B cell (primary cell): Measurements from ENCODE around the gene SENP3. TPM values are rescaled to one million over a fixed set of nuclear protein-coding genes. Genes with fewer than 3 reads are reported as not detected.

Experiments used
- ATAC-seq: fragments of 200-7000 bp; cut with Tn5 transposase; one replicate; pipeline ENCODE4 v1.10.0; 2021; ENCODE audit warnings: low read depth, mild to moderate bottlenecking, moderate number of reproducible peaks, moderate library complexity
- CTCF ChIA-PET: fragments of 350-600 bp; sonication (Branson Sonifier 250); formaldehyde crosslinking; loops from one replicate; lab custom pipeline; 2021; ENCODE audit warnings: antibody characterized with exemption, inconsistent platforms; lab: Charles Lee
- POLR2A ChIA-PET: fragments of 350-600 bp; sonication (Branson Sonifier 250); formaldehyde crosslinking; loops from one replicate; lab custom pipeline; 2021; ENCODE audit warnings: antibody characterized with exemption; lab: Charles Lee
- DNase-seq: peaks from one replicate; pipeline ENCODE4 v3.0.0; 2013
- H2AFZ ChIP-seq: 2 replicates; pipeline ENCODE4 v1.6.1; 2012; ENCODE audit warnings: mild to moderate bottlenecking, low read depth, low read length; ENCODE audit not compliant: insufficient read depth, poor library complexity, severe bottlenecking
- H3K27ac ChIP-seq, 2 donors: 1 replicate in 1 of 2; 2 replicates in 1 of 2; pipeline ENCODE4 v1.5.1; 2012 to 2013; ENCODE audit warnings: low read length in 2 of 2, mild to moderate bottlenecking in 2 of 2, moderate library complexity in 1 of 2
- H3K27me3 ChIP-seq, 4 experiments: fragments of 200-600 bp in 1 of 4; sonication (generic) in 1 of 4; replicated peaks in 1 of 4; 1 replicate in 2 of 4; 2 replicates in 2 of 4; pipeline versions ENCODE4 v1.6.1 to v1.7.0; 2013 to 2016; ENCODE audit warnings: low read length in 3 of 4, mild to moderate bottlenecking in 2 of 4, mixed read lengths in 1 of 4, moderate library complexity in 1 of 4; ENCODE audit not compliant: insufficient read depth in 4 of 4, control insufficient read depth in 3 of 4; ENCODE audit errors: control extremely low read depth in 1 of 4
- H3K36me3 ChIP-seq, 2 experiments: replicated peaks in 1 of 2; 1 replicate in 1 of 2; 2 replicates in 1 of 2; pipeline versions ENCODE4 v1.6.1 to v1.7.1; 2013; ENCODE audit warnings: low read length in 1 of 2; ENCODE audit not compliant: insufficient read depth in 2 of 2, control insufficient read depth in 1 of 2; ENCODE audit errors: control extremely low read depth in 1 of 2, extremely low read depth in 1 of 2
- H3K4me1 ChIP-seq, 2 donors: fragments of 200-600 bp in 1 of 2; sonication (generic) in 1 of 2; 1 replicate in 1 of 2; 2 replicates in 1 of 2; pipeline versions ENCODE4 v1.5.1 to v1.6.1; 2013 to 2017; ENCODE audit warnings: low read length in 2 of 2; ENCODE audit not compliant: control insufficient read depth in 2 of 2, insufficient read depth in 2 of 2
- H3K4me2 ChIP-seq: replicated peaks from 2 replicates; pipeline ENCODE3; 2012; ENCODE audit warnings: mild to moderate bottlenecking, low read depth, low read length; ENCODE audit not compliant: poor library complexity, severe bottlenecking
- H3K4me3 ChIP-seq, 5 experiments: fragments of 200-600 bp in 1 of 5; sonication (generic) in 1 of 5; 1 replicate in 3 of 5; 2 replicates in 2 of 5; pipeline versions ENCODE4 v1.5.1 to v1.7.0; 2011 to 2016; ENCODE audit warnings: low read length in 4 of 5, mild to moderate bottlenecking in 4 of 5, low read depth in 2 of 5, control low read depth in 1 of 5, moderate library complexity in 1 of 5; ENCODE audit not compliant: insufficient read depth in 1 of 5; ENCODE audit errors: control extremely low read depth in 1 of 5, extremely low read depth in 1 of 5
- H3K79me2 ChIP-seq: fragments of 200-600 bp; sonication (generic); one replicate; pipeline ENCODE4 v1.6.0; 2016; ENCODE audit warnings: low read length; ENCODE audit not compliant: control insufficient read depth, insufficient read depth
- H3K9ac ChIP-seq: fragments of 200-600 bp; sonication (generic); 2 replicates; pipeline ENCODE4 v1.6.1; 2017; ENCODE audit warnings: mild to moderate bottlenecking, low read length, moderate library complexity
- H3K9me3 ChIP-seq, 3 donors: one replicate each; pipeline versions ENCODE4 v1.6.1 to v1.7.1; 2013; ENCODE audit warnings: low read length in 2 of 3; ENCODE audit not compliant: control insufficient read depth in 2 of 3, insufficient read depth in 1 of 3; ENCODE audit errors: control extremely low read depth in 1 of 3
- H4K20me1 ChIP-seq: 2 replicates; pipeline ENCODE4 v1.6.0; 2012; ENCODE audit warnings: mild to moderate bottlenecking, low read length; ENCODE audit not compliant: insufficient read depth, control insufficient read depth, poor library complexity, severe bottlenecking
- H3K27ac Mint-ChIP-seq: one replicate; pipeline ENCODE4 v1.8.0; 2021; ENCODE audit warnings: mixed read lengths
- H3K27me3 Mint-ChIP-seq: one replicate; pipeline ENCODE4 v1.8.0; 2021; ENCODE audit warnings: mixed read lengths
- H3K4me1 Mint-ChIP-seq: one replicate; pipeline ENCODE4 v1.8.0; 2021; ENCODE audit warnings: mixed read lengths
- H3K4me3 Mint-ChIP-seq: one replicate; pipeline ENCODE4 v1.8.0; 2021; ENCODE audit warnings: mixed read lengths
- H3K9me3 Mint-ChIP-seq: one replicate; pipeline ENCODE4 v1.8.0; 2022; ENCODE audit warnings: mixed read lengths; ENCODE audit not compliant: insufficient read depth
- EZH2 ChIP-seq: IDR thresholded peaks from 2 replicates; pipeline ENCODE4 v1.6.1; 2012; ENCODE audit warnings: borderline replicate concordance, low read depth, mild to moderate bottlenecking, moderate library complexity, low read length; ENCODE audit not compliant: insufficient read depth, poor library complexity, severe bottlenecking
- WGBS: methylation state at CpG from one replicate; pipeline ENCODE4 v1.1.5; 2013; ENCODE audit warnings: missing lambda C conversion rate; ENCODE audit not compliant: insufficient coverage; 5-methylcytosine and 5-hydroxymethylcytosine counted together
- intact Hi-C: fragments of 100-400 bp; cut with micrococcal nuclease; formaldehyde crosslinking; loops from one replicate; pipeline ENCODE4 v1.10.0; 2022
- polyA plus RNA-seq: library from polyadenylated mRNA; depleted of rRNA; stranded (reverse); fragments of >200 nt; gene quantifications from 2 replicates; pipeline ENCODE4 v1.2.3, GENCODE V29; 2012
- total RNA-seq, 2 donors: library from RNA; stranded (reverse); fragments of 120-200 nt in 1 of 2; gene quantifications; 1 replicate in 1 of 2; 2 replicates in 1 of 2; pipeline versions ENCODE4 v1.2.3 to v1.2.4, GENCODE V29; 2013 to 2022
- TF ChIP-seq, protein P1 (sequence below): fragments of 200-600 bp; IDR thresholded peaks from one replicate; pipeline ENCODE4 v1.8.0; 2022; ENCODE audit warnings: antibody characterized with exemption, mild to moderate bottlenecking

The SENP3 gene
- total and polyA plus RNA-seq, 2 donors (not counting 1 experiment from before 2014, with no cell fraction given), result 45.1 to 57.1 TPM

- H3K9me3 ChIP-seq, result peaks cover 0 to 27% (median 2%) of the 10 kb centered on the region in 3 donors
- TF ChIP-seq, protein P1, sequence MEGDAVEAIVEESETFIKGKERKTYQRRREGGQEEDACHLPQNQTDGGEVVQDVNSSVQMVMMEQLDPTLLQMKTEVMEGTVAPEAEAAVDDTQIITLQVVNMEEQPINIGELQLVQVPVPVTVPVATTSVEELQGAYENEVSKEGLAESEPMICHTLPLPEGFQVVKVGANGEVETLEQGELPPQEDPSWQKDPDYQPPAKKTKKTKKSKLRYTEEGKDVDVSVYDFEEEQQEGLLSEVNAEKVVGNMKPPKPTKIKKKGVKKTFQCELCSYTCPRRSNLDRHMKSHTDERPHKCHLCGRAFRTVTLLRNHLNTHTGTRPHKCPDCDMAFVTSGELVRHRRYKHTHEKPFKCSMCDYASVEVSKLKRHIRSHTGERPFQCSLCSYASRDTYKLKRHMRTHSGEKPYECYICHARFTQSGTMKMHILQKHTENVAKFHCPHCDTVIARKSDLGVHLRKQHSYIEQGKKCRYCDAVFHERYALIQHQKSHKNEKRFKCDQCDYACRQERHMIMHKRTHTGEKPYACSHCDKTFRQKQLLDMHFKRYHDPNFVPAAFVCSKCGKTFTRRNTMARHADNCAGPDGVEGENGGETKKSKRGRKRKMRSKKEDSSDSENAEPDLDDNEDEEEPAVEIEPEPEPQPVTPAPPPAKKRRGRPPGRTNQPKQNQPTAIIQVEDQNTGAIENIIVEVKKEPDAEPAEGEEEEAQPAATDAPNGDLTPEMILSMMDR, result no peak
- no peak for TF ChIP-seq EZH2
- H3K4me3 ChIP-seq, result no peak overlapping the region
- no peaks in the 10 kb centered on the region for H3K27me3 ChIP-seq
- no peak overlapping the region for H3K4me3 Mint-ChIP-seq
- H3K9me3 Mint-ChIP-seq, result no peaks in the 10 kb centered on the region
- no peaks in the 10 kb centered on the region for H4K20me1 ChIP-seq
- H3K4me1 Mint-ChIP-seq, result no peaks in the 10 kb centered on the region
- H2AFZ ChIP-seq, result no peak overlapping the region
- H3K36me3 ChIP-seq, result no peaks in the 10 kb centered on the region
- no peaks in the 10 kb centered on the region for H3K4me1 ChIP-seq
- H3K27ac ChIP-seq, result no peak overlapping the region
- H3K27ac Mint-ChIP-seq, result no peak overlapping the region
- CTCF ChIA-PET, result interaction anchor here (19.2 kb wide), 1 partner anchor 27 kb away, joined by 666 read pairs; the partner anchor contains the start of genes SENP3, TNFSF12 and TNFSF13
- ATAC-seq (no peak), DNase-seq (no peak)
- H3K9ac ChIP-seq, result no peak overlapping the region
- H3K27me3 Mint-ChIP-seq, result no peaks in the 10 kb centered on the region
- POLR2A ChIA-PET, result no interaction called here
- no peaks in the 10 kb centered on the region for H3K79me2 ChIP-seq
- no peak overlapping the region for H3K4me2 ChIP-seq
- intact Hi-C loops, result no loop called here
Measured at GRCh38 chr17:7528842-7529241, 32.9 kb upstream of the SENP3 start.

GRCh38 chr17:7530023-7530900, 31.5 kb upstream of the SENP3 start:
- DNase-seq (no peak), ATAC-seq (no peak)
- Histone ChIP-seq H3K4me1 (no peaks in the 10 kb centered on the region), H2AFZ (no peak overlapping the region), H3K4me3 (no peak overlapping the region), H3K36me3 (no peaks in the 10 kb centered on the region), H3K4me2 (no peak overlapping the region), H3K9me3 (peaks cover 0 to 27% (median 2%) of the 10 kb centered on the region in 3 donors), H3K79me2 (no peaks in the 10 kb centered on the region), H3K27ac (no peak overlapping the region), H3K9ac (no peak overlapping the region), H4K20me1 (no peaks in the 10 kb centered on the region), H3K27me3 (no peaks in the 10 kb centered on the region)
- no peak overlapping the region for H3K4me3 Mint-ChIP-seq
- H3K9me3 Mint-ChIP-seq, result no peaks in the 10 kb centered on the region
- TF ChIP-seq, protein P1, result no peak
- no peak for TF ChIP-seq EZH2
- ChIA-PET POLR2A (interaction anchor here (1.2 kb wide), 1 partner anchor 30 kb away, joined by 3 read pairs; no protein-coding TSS in a partner anchor), CTCF (interaction anchor here (1.0 kb wide), 1 partner anchor 17 kb away, joined by 3 read pairs; no protein-coding TSS in a partner anchor)
- H3K4me1 Mint-ChIP-seq, result no peaks in the 10 kb centered on the region
- intact Hi-C loops, result no loop called here
- H3K27ac Mint-ChIP-seq, result no peak overlapping the region
- WGBS, result 100% methylated on average over 3 of the region's 6 CpGs
- H3K27me3 Mint-ChIP-seq, result no peaks in the 10 kb centered on the region
